ENCODE results near the gene ORC3.
A peak's percentile ranks its signal among the peaks of the same experiment; 100 is the strongest.

Gene ORC3

DNA sequence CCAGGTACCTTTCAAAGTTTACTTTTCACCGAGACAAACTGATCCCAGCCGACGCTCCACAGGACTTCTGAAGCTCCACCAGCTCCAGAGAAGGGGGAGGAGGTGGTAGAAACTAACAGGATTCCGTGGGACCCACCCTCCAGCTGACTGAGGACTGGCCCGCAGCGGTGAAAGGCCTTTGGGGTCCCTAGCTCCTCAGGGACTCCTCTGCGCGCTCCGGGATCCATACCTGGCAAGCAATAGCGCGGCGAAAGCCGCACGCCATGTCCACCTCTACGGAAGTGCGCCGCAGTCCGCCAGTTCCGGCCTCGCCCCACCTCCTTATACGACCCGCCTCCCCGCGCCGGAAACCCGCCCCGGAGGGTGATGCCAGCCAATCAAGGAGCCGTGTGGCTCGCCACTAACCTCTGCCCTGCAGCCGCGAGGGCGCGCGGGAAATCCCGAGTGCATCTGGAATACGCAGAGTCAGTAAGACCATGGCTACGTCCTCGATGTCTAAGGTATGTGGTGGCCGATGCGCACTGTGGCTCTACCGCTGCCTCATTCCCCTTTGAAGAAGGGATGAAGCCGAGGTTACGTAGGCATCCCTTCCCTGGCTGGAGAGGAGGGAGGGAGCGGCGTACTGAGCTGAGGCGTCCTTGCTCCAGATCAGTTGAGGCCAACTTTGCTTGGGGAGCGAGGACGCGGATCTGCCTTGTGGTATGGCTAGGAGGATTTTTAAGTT is at the start of gene ORC3, which contains the start of gene RARS2:
TSS of gene ORC3 (plus strand) at position 443 of the 724 bp plus-strand sequence. CDS start at position 477, 34 bp downstream.
TSS of gene RARS2 (minus strand) at position 295 of the 724 bp plus-strand sequence. CDS start at position 265, 30 bp downstream.
- peak; percentile 97 for DNase-seq (ENCODE audit: low spot score)

DNA sequence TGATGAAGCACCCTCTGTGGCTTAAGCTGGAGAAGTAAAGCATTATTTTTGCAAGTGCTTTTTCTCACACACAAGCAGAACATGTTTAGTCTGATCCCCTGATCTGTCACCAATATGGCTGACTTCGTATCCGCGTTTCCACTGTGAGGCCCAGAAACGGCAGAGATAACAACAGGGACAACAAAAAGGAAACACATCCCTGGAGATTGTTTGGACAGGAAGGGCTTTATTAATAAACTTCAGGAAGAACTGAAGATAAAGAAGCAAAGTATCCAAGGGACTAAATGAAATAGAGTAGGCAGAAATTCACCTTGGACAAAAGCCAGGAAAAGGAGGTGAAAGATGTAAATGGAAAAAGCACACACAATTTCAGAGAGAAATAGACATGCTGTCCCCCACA is 49.4 kb upstream of the ORC3 start:
- no peak for DNase-seq (ENCODE audit: low spot score)

DNA sequence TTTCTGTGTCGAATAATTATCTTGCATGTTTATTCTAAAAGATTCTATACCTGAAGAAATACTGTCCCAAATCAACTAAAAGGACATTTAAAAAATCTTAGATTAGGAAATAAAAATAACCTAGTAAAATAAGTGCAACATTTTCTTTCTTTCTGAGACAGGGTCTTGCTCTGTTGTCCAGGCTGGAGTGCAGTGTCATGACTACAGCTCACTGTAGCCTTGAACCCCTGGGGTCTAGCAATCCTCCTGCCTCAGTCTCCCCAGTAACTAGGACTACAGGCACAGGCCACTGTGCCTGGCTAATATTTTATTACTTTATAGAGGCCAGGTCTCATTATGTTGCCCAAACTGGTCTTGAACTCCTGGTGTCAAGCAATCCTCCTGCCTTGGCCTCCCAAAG is 48.9 kb upstream of the ORC3 start:
- no peak for DNase-seq (ENCODE audit: low spot score)

DNA sequence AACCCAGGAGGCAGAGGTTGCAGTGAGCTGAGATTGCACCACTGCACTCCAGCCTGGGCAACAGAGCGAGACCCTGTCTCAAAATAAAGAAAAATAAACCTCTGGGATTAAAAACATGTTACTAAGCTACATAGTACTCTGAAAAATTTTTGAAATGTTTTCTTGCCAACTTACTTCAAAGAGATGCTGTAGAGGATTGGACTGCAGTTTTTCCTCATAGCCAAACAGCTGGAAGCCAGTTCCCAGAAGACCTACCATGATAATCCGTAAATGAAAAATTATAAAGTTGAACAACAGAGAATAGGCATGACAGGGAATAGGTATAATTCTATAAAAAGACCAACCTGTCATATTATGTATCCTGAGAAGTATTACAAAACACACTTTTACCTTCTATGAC is 48.2 kb upstream of the ORC3 start:
- no peak for DNase-seq (ENCODE audit: low spot score)

DNA sequence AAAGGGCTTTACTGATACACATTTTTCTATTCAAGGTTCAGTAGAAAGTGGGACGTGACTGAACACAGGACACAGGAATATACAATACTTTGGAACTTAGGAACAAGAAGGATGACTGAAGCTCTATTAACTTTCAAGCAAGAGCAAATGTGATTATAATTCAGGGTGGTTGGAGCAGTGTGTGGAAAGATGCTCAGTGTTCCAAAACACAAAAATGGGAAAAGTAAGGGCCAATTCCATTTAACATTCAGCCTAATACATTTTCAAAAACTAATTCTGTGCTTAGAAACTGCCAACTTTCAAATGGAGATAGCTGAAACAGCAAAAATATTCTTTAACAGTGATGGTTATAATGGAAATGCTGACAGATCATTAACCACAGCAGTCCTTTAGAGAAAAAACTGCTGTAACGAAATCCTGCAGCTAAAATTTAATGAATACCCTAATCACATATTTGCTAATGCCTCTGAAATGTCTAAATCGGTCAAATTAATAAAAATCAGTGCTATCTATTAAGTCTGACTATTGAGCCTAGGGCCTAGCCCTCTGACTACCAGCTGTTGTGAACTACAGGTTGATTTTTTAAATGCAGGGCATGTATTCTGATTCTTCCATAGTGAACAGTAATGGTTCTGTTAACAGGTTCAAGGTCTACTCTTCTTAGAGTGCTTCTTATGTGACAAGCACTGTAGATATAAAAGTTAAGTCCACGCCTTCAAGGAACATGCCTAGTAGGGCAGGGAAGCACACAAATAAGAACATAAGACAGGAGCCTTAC is 46.0 kb upstream of the ORC3 start:
- no peak for DNase-seq (ENCODE audit: low spot score)

DNA sequence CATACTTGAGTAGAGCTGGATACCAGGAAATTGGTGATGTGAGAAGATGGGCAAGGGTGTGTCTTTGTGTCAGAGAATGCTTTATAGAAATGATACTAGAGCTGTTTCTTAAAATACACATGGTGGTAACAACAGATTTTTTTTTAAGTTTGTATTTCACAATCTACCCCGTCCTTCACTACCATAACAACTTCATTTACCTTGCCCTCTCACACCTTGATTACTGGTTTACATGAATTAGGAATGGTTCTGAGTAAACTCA is 45.5 kb upstream of the ORC3 start:
- DNase-seq (ENCODE audit: low spot score) = no peak

DNA sequence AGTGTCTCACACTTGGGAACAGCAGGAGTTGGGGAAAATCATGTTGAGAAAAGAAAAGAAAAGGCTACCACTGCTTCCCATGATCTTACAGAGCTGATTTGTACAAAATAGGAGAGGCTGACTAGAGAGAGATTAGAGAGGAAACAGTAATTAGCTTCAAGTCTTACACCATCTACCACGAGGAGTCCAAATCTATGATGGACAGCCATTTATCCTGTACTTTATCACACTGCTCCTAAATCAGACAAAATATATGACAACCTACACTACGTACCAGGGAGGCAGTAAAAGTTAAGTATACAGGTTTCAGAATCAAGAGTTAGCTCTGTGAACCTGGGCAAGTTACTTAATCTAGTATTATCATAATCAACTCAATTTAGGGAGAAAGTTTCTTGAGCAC is 38.1 kb upstream of the ORC3 start:
- no peak for DNase-seq (ENCODE audit: low spot score)

DNA sequence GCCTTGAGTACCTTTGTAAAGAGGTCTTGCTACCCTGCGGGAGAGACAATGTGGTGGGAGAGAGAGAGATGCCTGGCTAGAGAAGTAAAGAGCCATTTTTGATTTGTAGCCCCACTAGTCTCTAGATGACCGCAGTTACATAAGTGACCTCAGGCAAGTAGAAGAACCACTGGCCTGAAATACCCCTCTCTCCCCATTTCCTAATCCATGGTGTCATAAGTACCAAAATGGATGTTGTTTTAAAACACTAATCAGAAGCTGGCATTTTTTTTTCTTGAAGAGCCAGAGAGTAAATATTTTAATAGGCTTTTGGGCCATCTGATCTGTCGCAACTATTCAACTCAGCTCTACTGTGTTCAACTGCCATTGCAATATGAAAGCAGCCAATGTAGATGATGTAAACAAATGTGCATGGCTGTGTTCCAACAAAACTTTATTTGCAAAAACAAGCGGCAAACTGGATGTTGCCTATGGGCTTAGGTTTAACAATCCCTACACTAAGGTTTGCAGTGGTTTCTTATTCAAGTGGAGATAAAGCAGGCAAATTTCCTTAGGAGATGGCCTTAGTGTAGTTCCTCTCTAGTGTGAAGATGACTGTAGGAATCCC is 36.7 kb upstream of the ORC3 start:
- no peak for DNase-seq (ENCODE audit: low spot score)

DNA sequence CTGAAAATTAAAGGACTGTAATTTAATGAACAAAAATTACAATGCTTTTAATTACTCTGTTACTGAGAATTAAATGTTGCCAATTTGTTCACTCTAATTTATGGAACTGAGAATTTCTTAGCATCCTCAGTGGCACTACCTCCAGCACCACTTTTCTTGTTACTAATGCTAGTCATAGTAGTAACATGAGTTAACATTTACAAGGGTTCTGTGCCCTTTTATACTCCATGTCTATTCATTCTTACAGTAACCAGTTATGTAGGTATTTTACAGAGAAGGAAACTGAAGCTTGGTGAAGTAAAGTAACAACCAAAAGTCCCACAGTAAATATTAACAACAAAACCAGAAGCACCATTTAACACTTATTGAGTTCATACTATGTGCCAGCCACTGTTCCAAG is 34.4 kb upstream of the ORC3 start:
- no peak for DNase-seq (ENCODE audit: low spot score)

DNA sequence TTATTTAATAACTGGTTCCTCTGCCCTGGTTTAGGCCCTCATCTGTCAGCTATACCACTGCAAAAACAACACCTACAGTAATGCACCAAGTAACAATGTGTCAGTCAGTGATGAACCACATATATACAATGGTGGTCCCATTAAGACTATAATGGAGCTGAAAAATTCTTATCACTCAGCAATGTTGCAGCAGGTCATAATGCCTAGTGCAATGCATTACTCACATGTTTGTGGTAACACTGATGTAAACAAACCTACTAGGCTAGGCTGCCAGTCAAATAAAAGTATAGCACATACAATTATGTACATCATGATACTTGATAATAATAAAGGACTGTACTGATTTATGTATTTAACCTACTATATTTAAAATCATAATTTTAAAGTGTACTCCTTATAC is 31.5 kb upstream of the ORC3 start:
- no peak for DNase-seq (ENCODE audit: low spot score)

DNA sequence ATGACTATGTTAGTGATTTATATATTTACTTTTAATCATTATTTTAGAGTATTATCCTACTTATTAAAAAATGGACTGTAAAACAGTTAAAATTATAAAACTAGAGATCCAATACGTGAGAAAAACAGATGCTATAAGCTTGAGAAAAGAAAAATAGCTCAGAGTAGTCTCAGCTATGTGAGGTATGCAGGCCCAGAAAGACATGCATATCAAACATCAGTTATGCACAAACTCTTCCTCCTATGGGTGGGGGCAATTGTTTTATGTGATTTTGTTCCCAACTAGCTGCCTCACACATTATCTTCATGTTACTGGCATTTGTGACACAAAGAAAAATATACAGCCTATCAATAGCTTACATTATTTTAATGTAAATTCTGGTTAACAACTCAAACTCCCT is 28.9 kb upstream of the ORC3 start:
- no peak for DNase-seq (ENCODE audit: low spot score)

DNA sequence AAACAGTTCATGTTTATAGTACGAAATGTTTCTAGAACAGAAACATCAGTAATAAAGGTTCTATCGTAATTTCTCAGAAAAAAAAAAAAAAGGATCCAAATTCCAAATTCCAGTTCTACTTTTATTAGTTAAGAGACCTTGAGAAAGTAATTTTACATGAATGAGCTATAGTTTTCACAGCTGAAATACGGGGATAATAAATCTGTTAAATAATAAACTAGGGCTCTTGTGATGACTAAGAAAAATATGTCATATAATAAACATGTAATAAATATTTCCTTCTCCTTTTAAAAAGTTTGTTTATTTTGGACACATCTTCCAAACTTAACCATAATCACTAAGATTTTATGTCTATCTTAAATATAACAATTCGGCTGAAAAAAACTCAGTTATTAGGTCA is 17.9 kb upstream of the ORC3 start:
- DNase-seq (ENCODE audit: low spot score) = no peak

DNA sequence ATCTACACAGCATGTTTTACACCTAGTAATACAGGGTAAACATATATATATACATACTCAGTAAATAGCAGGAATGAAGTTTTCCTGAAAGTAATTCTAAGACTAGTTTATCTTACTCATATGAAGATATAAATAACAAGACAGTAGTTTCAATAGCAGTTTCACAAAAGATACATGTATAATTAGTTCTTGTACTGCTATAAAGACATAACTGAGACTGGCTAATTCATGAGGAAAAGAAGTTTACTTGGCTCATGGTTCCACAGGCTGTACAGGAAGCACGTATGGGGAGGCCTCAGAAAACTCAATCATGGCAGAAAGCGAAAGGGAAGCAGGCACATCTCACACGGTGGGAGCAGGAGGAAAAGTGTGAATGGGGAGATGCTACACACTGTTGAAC is 17.1 kb upstream of the ORC3 start:
- no peak for DNase-seq (ENCODE audit: low spot score)

DNA sequence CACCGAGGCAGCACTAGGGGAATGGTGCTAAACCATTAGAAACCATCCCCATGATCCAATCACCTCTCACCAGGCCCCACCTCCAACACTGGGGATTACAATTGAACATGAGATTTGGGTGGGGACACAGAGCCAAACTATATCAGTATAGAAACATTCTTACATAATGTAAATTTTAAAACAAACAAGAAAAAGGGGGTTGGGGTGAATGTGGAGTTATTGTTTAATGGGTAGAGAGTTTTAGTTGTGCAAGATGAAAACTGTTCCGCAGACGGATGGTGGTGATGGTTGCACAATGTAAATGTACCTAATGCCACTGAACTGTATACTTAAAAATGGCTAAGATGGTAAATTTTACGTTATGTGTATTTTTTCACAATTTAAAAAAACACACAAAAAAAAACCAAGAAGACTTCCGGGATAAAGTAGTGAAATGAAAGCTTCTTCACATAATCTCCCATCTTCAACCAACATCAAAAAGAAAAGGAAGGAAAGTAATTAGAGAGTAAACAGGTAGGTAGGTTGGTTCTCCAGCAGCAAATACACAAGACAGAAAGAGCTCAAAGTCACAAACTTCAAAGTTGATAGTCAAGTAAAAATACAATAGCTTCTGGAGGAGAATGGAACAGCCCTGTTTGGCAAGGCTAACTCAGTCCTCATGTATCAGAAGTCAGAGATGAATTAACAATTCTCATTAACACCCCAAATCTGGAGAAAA is 16.5 kb upstream of the ORC3 start:
- no peak for DNase-seq (ENCODE audit: low spot score)

DNA sequence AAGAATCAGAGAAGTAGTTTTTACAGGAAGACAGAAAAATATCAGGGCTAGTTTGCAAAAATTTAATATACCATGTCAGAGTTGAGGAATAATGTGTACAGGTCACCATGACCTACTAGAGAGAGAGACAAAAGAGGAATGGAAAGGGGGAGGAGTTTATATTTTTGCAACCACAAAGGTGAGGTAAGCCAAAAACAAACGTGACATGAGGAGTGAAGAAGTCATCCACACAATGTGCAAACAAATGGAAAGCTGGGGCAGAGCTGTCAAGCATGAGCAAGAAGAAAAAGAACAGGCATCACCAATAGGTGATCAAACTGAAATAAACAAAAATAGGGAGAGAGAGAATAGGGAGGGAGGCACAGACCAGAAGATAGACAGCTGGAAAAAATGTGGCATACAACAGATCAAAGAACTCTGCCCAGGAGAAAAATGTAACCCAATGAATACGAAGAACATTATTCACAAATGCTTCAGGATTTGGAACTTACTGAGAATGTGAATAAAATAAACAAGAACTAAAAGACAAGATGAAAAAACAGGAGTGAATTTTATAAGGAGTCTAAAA is 15.6 kb upstream of the ORC3 start:
- DNase-seq (ENCODE audit: low spot score) = no peak

DNA sequence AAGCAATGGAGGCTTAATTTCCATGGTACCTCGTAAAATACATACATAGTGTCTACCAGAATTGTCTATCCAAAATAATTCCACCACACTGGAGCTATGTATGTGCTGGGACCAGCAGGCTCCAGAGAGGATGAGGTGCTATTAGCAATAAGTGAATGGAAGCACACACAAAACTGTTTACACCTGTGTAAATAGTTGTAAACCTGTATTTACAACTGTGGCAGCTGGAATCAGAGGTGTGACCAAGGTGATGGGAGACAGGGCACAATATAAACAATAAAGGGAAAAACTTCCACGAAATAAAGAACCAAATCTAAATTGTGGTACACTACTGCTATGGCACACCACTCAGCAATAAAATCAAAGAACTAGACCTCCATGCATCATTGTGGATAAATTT is 14.5 kb upstream of the ORC3 start:
- DNase-seq (ENCODE audit: low spot score) = no peak

DNA sequence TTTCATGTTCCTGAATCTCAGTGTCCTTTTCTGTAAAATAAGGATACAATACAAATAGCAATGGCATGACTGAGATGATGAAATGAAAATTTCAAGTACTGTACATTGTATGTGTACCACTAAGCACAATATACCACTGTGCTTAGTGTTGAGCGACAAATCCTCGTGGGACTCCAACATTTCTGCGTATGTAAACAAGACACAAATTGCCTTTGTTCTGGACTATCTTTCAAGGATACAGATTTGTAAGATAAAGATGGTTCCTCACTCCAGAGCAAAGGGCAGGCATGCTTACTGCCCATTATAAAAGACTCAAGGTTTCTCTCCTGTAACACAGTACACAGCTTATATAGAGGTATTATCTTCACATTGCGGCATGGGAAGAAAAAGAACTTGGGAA is 6.1 kb upstream of the ORC3 start:
- DNase-seq (ENCODE audit: low spot score) = no peak

DNA sequence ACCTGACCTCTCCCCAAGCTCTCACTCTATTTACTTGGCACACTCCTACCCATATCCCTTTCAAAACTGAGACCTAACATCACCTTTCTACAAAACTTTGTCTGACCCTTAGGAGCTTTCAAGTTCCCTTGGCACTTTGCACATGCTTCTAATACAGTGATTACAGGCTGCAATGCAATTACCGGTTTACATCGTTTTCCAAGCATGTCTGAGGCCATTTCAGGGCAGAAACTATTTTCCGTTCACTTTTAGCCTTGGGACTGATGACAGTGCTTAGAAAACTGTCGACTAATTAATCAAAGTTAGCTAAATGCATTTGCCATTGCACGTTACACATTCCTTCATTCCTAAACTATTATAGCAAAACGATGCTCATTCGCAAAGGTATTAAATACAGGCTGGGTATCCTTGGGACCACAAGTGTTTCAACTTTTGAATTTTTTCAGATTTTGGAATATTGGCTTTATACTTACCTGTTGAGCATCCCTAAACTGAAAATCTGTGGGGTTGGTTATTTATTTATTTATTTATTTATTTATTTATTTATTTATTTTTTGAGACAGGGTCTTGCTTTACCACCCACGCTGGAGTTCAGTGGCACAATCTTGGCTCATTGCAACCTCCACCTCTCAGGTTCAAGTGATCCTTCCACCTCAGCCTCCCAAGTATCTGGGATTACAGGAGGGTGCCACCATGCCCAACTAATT is 3.4 kb upstream of the ORC3 start:
- DNase-seq (ENCODE audit: low spot score) = no peak

DNA sequence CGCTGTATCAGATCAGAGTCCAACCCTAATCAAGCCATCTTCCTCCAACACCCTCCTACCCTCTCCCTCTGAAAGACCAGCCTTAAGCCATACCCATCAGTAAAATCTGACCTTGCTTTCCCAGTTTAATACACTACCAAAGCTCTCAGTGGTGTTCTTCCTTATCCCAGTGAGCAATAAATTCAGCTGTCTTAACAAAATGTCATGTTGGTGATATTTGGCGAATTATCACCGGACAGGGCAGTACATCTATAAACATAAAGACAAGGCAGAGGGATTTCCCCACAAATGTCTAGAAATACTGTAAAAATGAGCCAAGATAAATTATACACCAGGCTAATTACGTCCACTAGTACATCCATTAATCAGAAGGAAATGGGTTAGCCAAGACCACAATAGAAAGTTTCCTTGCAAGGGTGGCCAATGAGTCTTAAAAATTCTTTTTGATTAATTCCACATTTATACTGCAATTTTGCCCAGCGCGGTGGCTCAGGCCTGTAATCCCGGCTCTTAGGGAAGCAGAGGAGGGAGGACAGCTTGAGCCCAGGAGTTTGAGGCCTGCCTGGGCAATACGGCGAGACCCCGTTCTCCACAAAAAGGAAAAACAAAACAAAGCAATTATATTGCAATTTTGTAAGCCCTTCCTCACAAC is 1.1 kb upstream of the ORC3 start:
- DNase-seq (ENCODE audit: low spot score) = no peak

DNA sequence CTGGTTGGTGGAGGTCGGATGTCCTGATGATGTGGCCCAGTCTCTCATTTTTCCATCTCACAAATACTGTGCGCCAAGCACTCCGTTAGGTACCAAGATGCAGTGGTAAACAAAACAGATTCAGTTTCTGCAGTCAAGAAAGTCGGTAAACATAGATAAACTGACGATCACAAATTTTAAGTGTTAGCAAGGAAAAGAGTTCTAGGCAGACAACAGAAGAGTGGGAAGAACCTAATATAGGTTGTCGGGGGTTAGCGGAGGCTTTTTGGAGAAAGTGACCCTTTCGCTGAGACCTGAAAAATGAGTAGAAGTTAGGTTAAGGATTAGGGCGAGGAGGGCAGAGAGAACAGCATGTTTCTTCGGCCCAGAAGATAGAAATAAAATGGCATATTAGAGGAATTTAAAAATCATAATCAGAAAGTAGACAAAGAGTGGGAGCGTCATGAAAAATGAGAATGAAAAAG is 514 bp downstream of the ORC3 start:
- DNase-seq (ENCODE audit: low spot score) = no peak

DNA sequence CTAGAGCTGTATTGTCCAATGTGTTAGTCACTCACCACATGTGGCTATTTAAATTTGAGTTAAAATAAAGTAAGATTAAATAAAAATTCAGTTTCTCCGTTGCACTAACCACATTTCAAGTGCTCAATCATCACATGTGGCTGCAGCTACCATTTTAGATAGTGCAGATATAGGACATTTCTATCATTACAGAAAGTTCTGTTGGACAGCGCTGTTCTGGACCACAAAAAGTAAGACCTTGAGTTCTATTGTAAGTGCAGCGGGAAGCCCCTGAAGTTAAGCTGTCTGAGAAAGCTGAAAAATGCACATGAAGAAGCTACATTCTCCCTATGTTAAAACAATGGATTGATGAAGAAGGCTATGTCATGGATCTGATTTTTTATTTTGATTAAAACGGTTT is 1.1 kb downstream of the ORC3 start:
- DNase-seq (ENCODE audit: low spot score) = no peak
